A549 (cell line): ENCODE measurements around the gene FOXP3.

Experiments
- CEBPB ChIP-seq, 2 experiments: fragments of >200 bp in 1 of 2; sonication (Bioruptor Twin) in 1 of 2; formaldehyde crosslinking in 1 of 2; IDR thresholded peaks; 2 replicates each; pipeline ENCODE4 v1.6.1; 2012 to 2016
- CTCF ChIP-seq: fragments of >200 bp; sonication (Bioruptor Twin); formaldehyde crosslinking; IDR thresholded peaks from 3 replicates; pipeline ENCODE4 v1.5.1; 2016
- FOXS1 ChIP-seq: fragments of 250-450 bp; sonication (Bioruptor Pico); IDR thresholded peaks from 2 replicates; pipeline ENCODE4 v1.5.0; 2020; ENCODE audit warnings: mild to moderate bottlenecking, moderate library complexity
- NFE2L2 ChIP-seq: fragments of 150-350 bp; conservative IDR thresholded peaks from 2 replicates; pipeline ENCODE4 v1.6.1; 2014; ENCODE audit warnings: low read length
- POLR2AphosphoS2 ChIP-seq: conservative IDR thresholded peaks from 2 replicates; pipeline ENCODE4 v1.6.1; 2012; ENCODE audit warnings: low read length, improper control_type of control experiment, inconsistent platforms
- RARB ChIP-seq: fragments of 250-450 bp; sonication (Bioruptor Pico); IDR thresholded peaks from 2 replicates; pipeline ENCODE4 v1.8.0; 2021; ENCODE audit warnings: mild to moderate bottlenecking, moderate library complexity
- RFX5 ChIP-seq: fragments of 450-650 bp; IDR thresholded peaks from 2 replicates; pipeline ENCODE4 v1.7.1; 2014; ENCODE audit warnings: antibody characterized with exemption, mild to moderate bottlenecking, moderate library complexity

- TF ChIP-seq CTCF (no peak), NFE2L2 (no peak), FOXS1 (CRISPR knock-in tag) (no peak), CEBPB (IDR thresholded peaks at IDR 0.05) (no peak), RARB (CRISPR knock-in tag) (no peak), POLR2AphosphoS2 (no peak), RFX5 (no peak)
Observed at GRCh38 chrX:49204017-49204416, 60.5 kb downstream of the FOXP3 start.
